PC-9 (cell line): Measurements from ENCODE around the gene BCAS3. TPM values are rescaled to one million over a fixed set of nuclear protein-coding genes. Genes with fewer than 3 reads are reported as not detected.

Experiments used
- BruUV-seq: library from RNA; stranded (reverse); fragments of 400-500 nt; replicated peaks from 2 replicates; lab custom pipeline; 2021; lab: Mats Ljungman, UMichigan
- CTCF ChIA-PET: fragments of 300-600 bp; sonication (Branson Sonifier 250); formaldehyde crosslinking; loops from one replicate; lab custom pipeline; 2022; ENCODE audit warnings: antibody characterized with exemption; lab: Charles Lee
- POLR2A ChIA-PET: fragments of 300-600 bp; sonication (Branson Sonifier 250); formaldehyde crosslinking; loops from one replicate; lab custom pipeline; 2022; ENCODE audit warnings: antibody characterized with exemption; ENCODE audit not compliant: unreplicated experiment; lab: Charles Lee
- DNase-seq, 2 experiments: peaks; one replicate each; pipeline versions ENCODE4 v3.0.0 to v3.0.0-alpha.2; 2015 to 2022; ENCODE audit warnings: mixed read lengths in 1 of 2
- H2AFZ ChIP-seq: fragments of 200-600 bp; sonication (generic); 2 replicates; pipeline ENCODE4 v1.8.1; 2017; ENCODE audit warnings: antibody characterized with exemption
- H3F3A ChIP-seq: fragments of 200-600 bp; sonication (generic); 2 replicates; pipeline ENCODE4 v1.8.1; 2017; ENCODE audit warnings: antibody characterized with exemption, mild to moderate bottlenecking, low read depth; ENCODE audit not compliant: insufficient read depth
- H3K27ac ChIP-seq: fragments of 200-600 bp; sonication (generic); 2 replicates; pipeline ENCODE4 v1.6.1; 2016; ENCODE audit warnings: mixed run types
- H3K27me3 ChIP-seq: fragments of 200-600 bp; sonication (generic); 2 replicates; pipeline ENCODE4 v1.6.1; 2016; ENCODE audit warnings: low read depth, mixed run types; ENCODE audit not compliant: insufficient read depth
- H3K36me3 ChIP-seq: fragments of 200-600 bp; sonication (generic); 2 replicates; pipeline ENCODE4 v1.6.1; 2016; ENCODE audit warnings: low read depth, mixed run types
- H3K4me1 ChIP-seq: fragments of 200-600 bp; sonication (generic); replicated peaks from 2 replicates; pipeline ENCODE4 v1.6.1; 2016; ENCODE audit warnings: mixed run types; ENCODE audit not compliant: insufficient read depth
- H3K4me2 ChIP-seq: fragments of 200-600 bp; sonication (generic); 2 replicates; pipeline ENCODE4 v1.6.1; 2017; ENCODE audit warnings: mixed run types
- H3K4me3 ChIP-seq: fragments of 200-600 bp; sonication (generic); 2 replicates; pipeline ENCODE4 v1.6.1; 2016; ENCODE audit warnings: mixed run types
- H3K79me2 ChIP-seq: fragments of 200-600 bp; sonication (generic); 2 replicates; pipeline ENCODE4 v1.6.1; 2017; ENCODE audit warnings: low read depth, mixed run types
- H3K9me2 ChIP-seq: fragments of 200-600 bp; sonication (generic); 2 replicates; pipeline ENCODE4 v1.8.1; 2017; ENCODE audit warnings: mild to moderate bottlenecking; ENCODE audit not compliant: insufficient read depth
- H3K9me3 ChIP-seq: fragments of 200-600 bp; sonication (generic); 2 replicates; pipeline ENCODE4 v1.8.1; 2016; ENCODE audit warnings: low read depth; ENCODE audit not compliant: insufficient read depth
- H4K20me1 ChIP-seq: fragments of 200-600 bp; sonication (generic); 2 replicates; pipeline ENCODE4 v1.8.1; 2017; ENCODE audit not compliant: insufficient read depth
- CTCF ChIP-seq: fragments of 200-600 bp; sonication (generic); conservative IDR thresholded peaks from 2 replicates; pipeline ENCODE4 v1.6.1; 2017; ENCODE audit warnings: mixed run types, antibody characterized with exemption, mild to moderate bottlenecking, moderate library complexity
- EZH2 ChIP-seq: fragments of 200-600 bp; sonication (generic); IDR thresholded peaks from 2 replicates; pipeline ENCODE4 v1.8.0; 2017; ENCODE audit warnings: antibody characterized with exemption, low read depth
- intact Hi-C: fragments of 100-400 bp; cut with micrococcal nuclease; formaldehyde crosslinking; loops from one replicate; pipeline ENCODE4 v1.10.0; 2022; ENCODE audit not compliant: unreplicated experiment
- total RNA-seq: library from RNA; stranded (reverse); gene quantifications from 2 replicates; pipeline ENCODE4 v1.2.3, GENCODE V29; 2021

Gene BCAS3
- total RNA-seq, 1 experiment from 2014 or later: 26.0 TPM

DNA sequence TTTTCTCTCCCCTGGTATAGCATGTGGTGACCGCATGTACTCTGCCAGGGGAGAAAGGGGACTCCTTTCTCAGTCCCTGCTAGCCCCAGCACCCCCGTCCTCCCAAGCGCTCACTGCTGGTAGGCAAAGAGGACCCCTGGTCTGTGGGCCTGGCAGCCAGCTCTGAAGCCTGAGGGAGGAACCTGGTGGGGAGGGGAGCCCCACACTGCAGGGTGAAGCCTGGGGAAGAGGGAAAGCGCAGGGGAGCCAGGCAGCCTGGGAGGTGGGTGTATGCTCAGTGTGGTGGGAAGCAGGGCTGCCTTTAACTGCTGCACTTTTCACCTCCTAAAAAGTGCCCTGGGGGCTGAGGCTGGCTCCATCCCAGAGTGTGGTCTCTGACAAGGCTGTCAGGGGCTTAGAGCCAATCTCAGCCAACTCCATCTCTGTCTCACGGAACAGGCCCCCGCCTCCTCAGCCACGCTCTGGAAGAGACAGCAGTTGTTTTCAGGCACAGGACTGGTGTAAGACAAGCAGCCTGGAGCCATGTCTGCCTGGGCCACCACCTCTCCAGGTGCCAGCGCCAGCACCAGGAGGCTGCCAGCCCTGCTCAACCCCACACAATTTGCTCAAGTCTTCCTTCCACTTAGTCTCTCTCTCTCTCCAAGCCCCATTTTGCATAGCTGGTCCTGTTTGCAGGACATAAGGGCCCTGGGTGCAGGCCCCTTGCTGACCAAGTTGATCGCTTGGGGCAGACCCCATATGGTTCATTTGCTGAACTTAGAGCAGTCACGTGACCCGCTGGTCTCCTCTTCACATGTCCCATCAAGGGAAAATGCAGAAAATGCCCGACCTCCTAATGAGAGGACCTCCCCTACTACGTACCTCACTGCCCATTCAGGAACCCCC lies 707.3 kb downstream of the BCAS3 start:
- Histone ChIP-seq H3K27ac (no peak overlapping the region), H3K9me2 (no peaks in the 10 kb centered on the region), H3K4me1 (no peaks in the 10 kb centered on the region), H3K4me3 (no peak overlapping the region), H3K79me2 (no peaks in the 10 kb centered on the region), H3K4me2 (no peak overlapping the region), H3K27me3 (no peaks in the 10 kb centered on the region), H3K36me3 (no peaks in the 10 kb centered on the region), H2AFZ (no peak overlapping the region), H3F3A (no peaks in the 10 kb centered on the region), H3K9me3 (no peaks in the 10 kb centered on the region), H4K20me1 (no peaks in the 10 kb centered on the region; the same call in 1 of the 2 replicates)
- no peak for TF ChIP-seq EZH2
- no peak for TF ChIP-seq CTCF
- no TSS peak for BruUV-seq
- CTCF ChIA-PET: no interaction called here
- intact Hi-C loops: loop anchor here (5.0 kb wide), 1 partner anchor 663 kb away; no protein-coding TSS in a partner anchor
- POLR2A ChIA-PET: interaction anchor here (0.6 kb wide), 1 partner anchor 29 kb away, joined by 8 read pairs; no protein-coding TSS in a partner anchor
- DNase-seq: no peak

GRCh38 chr17:61385577-61386236 lies 708.1 kb downstream of the BCAS3 start:
- ChIA-PET CTCF (no interaction called here), POLR2A (interaction anchor here (0.6 kb wide), 1 partner anchor 30 kb away, joined by 8 read pairs; no protein-coding TSS in a partner anchor)
- no peaks in the 10 kb centered on the region for H3K27me3 ChIP-seq
- H2AFZ ChIP-seq: no peak overlapping the region
- no peak overlapping the region for H3K4me3 ChIP-seq
- intact Hi-C loops: loop anchor here (5.0 kb wide), 1 partner anchor 663 kb away; no protein-coding TSS in a partner anchor
- no TSS peak for BruUV-seq
- no peak overlapping the region for H3K4me2 ChIP-seq
- no peaks in the 10 kb centered on the region; the same call in 1 of the 2 replicates for H4K20me1 ChIP-seq
- H3K27ac ChIP-seq: no peak overlapping the region
- TF ChIP-seq CTCF: no peak
- no peak for TF ChIP-seq EZH2
- H3K36me3 ChIP-seq: no peaks in the 10 kb centered on the region
- H3K79me2 ChIP-seq: no peaks in the 10 kb centered on the region
- H3K4me1 ChIP-seq: no peaks in the 10 kb centered on the region
- no peaks in the 10 kb centered on the region for H3K9me2 ChIP-seq
- H3K9me3 ChIP-seq: no peaks in the 10 kb centered on the region
- DNase-seq: no peak
- H3F3A ChIP-seq: no peaks in the 10 kb centered on the region

- POLR2A ChIA-PET: no interaction called here
These were observed 708.6 kb downstream of the BCAS3 start for GRCh38 chr17:61386251-61386650.

More at GRCh38 chr17:61386251-61386650, 708.6 kb downstream of the BCAS3 start:
- intact Hi-C loops: loop anchor here (5.0 kb wide), 1 partner anchor 664 kb away; no protein-coding TSS in a partner anchor
- Histone ChIP-seq H3K27me3 (no peaks in the 10 kb centered on the region), H3K4me2 (no peak overlapping the region), H3F3A (no peaks in the 10 kb centered on the region), H3K79me2 (no peaks in the 10 kb centered on the region), H2AFZ (no peak overlapping the region), H3K36me3 (no peaks in the 10 kb centered on the region), H4K20me1 (no peaks in the 10 kb centered on the region; the same call in 1 of the 2 replicates), H3K4me1 (no peaks in the 10 kb centered on the region), H3K4me3 (no peak overlapping the region), H3K9me2 (no peaks in the 10 kb centered on the region), H3K27ac (no peak overlapping the region), H3K9me3 (no peaks in the 10 kb centered on the region)
- no TSS peak for BruUV-seq
- TF ChIP-seq CTCF (no peak), EZH2 (no peak)
- CTCF ChIA-PET: no interaction called here
- no peak for DNase-seq
